Lung (tissue), 12 donors: ENCODE data around the gene HDAC8. TPM values are rescaled to one million over a fixed set of nuclear protein-coding genes. Genes with fewer than 3 reads are reported as not detected.
A peak's percentile ranks its signal among the peaks of the same experiment; 100 is the strongest.

Experiments used
- ATAC-seq: fragments of 200-7000 bp; cut with Tn5 transposase; one replicate; pipeline ENCODE4 v1.9.1; 2020; ENCODE audit warnings: moderate number of reproducible peaks; ENCODE audit not compliant: insufficient read depth, low FRiP score
- DNase-seq, 3 donors: peaks; one replicate each; pipeline ENCODE4 v3.0.0-alpha.2; 2013 to 2017
- H3K27ac ChIP-seq, 2 donors: one replicate each; pipeline ENCODE4 v1.5.1; 2013; ENCODE audit warnings: mild to moderate bottlenecking in 2 of 2, moderate library complexity in 2 of 2, control low read depth in 1 of 2, inconsistent platforms in 1 of 2, low read depth in 1 of 2, low read length in 1 of 2
- H3K27me3 ChIP-seq, 3 donors: one replicate each; pipeline ENCODE4 v1.5.1; 2013; ENCODE audit warnings: low read length in 2 of 3; ENCODE audit not compliant: control insufficient read depth in 3 of 3, insufficient read depth in 3 of 3
- H3K36me3 ChIP-seq, 4 donors: one replicate each; pipeline ENCODE4 v1.5.1; 2013; ENCODE audit warnings: low read length in 4 of 4, mild to moderate bottlenecking in 1 of 4, moderate library complexity in 1 of 4; ENCODE audit not compliant: control insufficient read depth in 4 of 4, insufficient read depth in 4 of 4
- H3K4me1 ChIP-seq, 5 donors: one replicate each; pipeline ENCODE4 v1.5.1; 2013; ENCODE audit warnings: low read length in 5 of 5, mild to moderate bottlenecking in 2 of 5, moderate library complexity in 1 of 5; ENCODE audit not compliant: control insufficient read depth in 5 of 5, insufficient read depth in 5 of 5
- H3K4me3 ChIP-seq: one replicate; pipeline ENCODE4 v1.5.1; 2013; ENCODE audit warnings: mild to moderate bottlenecking, control low read depth, moderate library complexity
- H3K9ac ChIP-seq, 2 donors: one replicate each; pipeline ENCODE4 v1.5.1; 2013; ENCODE audit warnings: low read length in 2 of 2, control low read depth in 1 of 2; ENCODE audit not compliant: insufficient read depth in 1 of 2
- H3K9me3 ChIP-seq, 4 donors: one replicate each; pipeline ENCODE4 v1.5.1; 2013; ENCODE audit warnings: low read length in 3 of 4, mild to moderate bottlenecking in 1 of 4, moderate library complexity in 1 of 4; ENCODE audit not compliant: control insufficient read depth in 4 of 4, insufficient read depth in 3 of 4
- WGBS, 2 donors: extraction: QIAGEN DNeasy Blood & Tissue Kit; methylation state at CpG; one replicate each; pipeline ENCODE4 v1.1.7; 2013; 5-methylcytosine and 5-hydroxymethylcytosine counted together
- polyA plus RNA-seq, 2 donors: library from polyadenylated mRNA; stranded (reverse); fragments of 200-250 nt; gene quantifications; one replicate each; pipeline ENCODE4 v1.2.1, GENCODE V29; 2013
- total RNA-seq, 2 donors: library from RNA; depleted of rRNA in 1 of 2; stranded (reverse); fragments of >200 nt in 1 of 2; gene quantifications; one replicate each; pipeline ENCODE4 v1.2.1, GENCODE V29; 2014 to 2021
- TF ChIP-seq, protein P1 (sequence below): IDR thresholded peaks from 2 replicates; pipeline ENCODE4 v1.5.1; 2012; ENCODE audit warnings: mild to moderate bottlenecking; ENCODE audit errors: control extremely low read depth, extremely low read depth
- donor health status: control.
- donor health status: control.
- donor health status: Bipolar disorder and iron deficiency.
- donor health status: healthy.
- donor health status: DM: yes; HTN: yes; CAD: no.

Gene HDAC8
- total and polyA plus RNA-seq, 4 donors: 17.4 to 60.6 (median 38.5) TPM

DNA sequence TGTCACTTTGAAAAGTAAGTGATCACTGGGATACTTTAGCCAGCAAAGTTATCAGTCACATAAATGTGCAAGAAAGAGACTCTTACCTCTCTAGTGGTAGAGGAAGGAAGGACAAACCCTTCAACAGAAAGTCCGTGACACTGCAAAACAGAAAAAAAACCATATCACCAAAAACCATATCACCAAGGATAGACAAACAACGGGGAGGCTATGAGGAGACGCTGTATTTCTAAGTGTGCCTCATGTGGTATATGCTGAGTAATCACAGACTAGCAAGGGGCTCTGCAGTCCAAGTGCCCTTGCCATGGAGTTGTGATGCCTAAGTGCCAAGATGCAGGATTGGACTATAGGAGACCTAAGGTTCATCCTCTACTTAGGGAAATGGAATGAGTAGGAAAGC, 11.5 kb upstream of the HDAC8 start:
- Histone ChIP-seq H3K9ac (no peak overlapping the region), H3K36me3 (peaks cover 0 to 3% (median 0%) of the 10 kb centered on the region in 4 donors), H3K4me1 (no peaks in the 10 kb centered on the region), H3K9me3 (peaks cover 0 to 8% (median 0%) of the 10 kb centered on the region in 4 donors), H3K27ac (no peak overlapping the region), H3K4me3 (no peak overlapping the region), H3K27me3 (peaks cover 0 to 6% (median 5%) of the 10 kb centered on the region in 3 donors)
- ATAC-seq: no peak
- TF ChIP-seq, protein P1, sequence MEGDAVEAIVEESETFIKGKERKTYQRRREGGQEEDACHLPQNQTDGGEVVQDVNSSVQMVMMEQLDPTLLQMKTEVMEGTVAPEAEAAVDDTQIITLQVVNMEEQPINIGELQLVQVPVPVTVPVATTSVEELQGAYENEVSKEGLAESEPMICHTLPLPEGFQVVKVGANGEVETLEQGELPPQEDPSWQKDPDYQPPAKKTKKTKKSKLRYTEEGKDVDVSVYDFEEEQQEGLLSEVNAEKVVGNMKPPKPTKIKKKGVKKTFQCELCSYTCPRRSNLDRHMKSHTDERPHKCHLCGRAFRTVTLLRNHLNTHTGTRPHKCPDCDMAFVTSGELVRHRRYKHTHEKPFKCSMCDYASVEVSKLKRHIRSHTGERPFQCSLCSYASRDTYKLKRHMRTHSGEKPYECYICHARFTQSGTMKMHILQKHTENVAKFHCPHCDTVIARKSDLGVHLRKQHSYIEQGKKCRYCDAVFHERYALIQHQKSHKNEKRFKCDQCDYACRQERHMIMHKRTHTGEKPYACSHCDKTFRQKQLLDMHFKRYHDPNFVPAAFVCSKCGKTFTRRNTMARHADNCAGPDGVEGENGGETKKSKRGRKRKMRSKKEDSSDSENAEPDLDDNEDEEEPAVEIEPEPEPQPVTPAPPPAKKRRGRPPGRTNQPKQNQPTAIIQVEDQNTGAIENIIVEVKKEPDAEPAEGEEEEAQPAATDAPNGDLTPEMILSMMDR: no peak
- no peak for DNase-seq
- 83 to 98% methylated on average over 3 of the region's 3 CpGs for WGBS, 2 donors

DNA sequence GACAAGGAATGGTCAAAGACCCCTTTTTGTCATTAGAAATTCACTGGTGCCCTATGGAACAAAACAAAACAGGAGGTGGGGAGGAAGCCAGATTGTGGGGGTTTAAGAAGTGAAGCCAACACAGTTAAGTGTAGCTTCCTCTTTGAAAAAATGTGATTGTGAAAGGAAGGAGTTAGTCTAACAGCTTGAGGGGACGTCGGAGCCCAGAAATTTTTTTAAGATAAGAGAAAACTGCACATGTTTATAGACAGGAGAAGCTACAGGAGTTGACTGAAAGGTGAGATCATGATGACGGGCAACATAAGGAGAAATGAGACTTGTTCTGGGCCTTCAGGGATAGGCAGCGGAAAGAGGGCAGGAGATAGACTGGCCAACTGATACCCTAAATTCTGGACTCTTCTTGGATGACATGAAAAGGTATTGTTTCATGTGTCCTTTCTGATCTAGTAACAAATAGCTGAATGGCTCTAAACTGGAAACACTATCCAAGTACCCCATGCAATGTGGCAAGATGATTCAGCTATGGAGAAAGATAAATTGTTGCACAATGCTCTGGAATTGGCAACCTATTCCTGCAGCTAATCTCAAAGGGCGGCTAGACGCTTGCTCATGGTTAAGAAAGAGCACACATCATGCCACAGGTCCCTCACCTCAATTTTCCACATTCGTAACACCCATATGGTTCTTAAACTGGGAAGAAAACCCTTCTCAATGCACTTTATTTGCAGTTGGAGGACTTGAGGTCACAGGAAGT, 3.7 kb upstream of the HDAC8 start:
- 31 to 61% methylated on average over 7 of the region's 7 CpGs for WGBS, 2 donors
- H3K9ac ChIP-seq: no peak overlapping the region
- DNase-seq: no peak
- no peaks in the 10 kb centered on the region for H3K9me3 ChIP-seq
- TF ChIP-seq, protein P1: no peak
- no peak overlapping the region for H3K27ac ChIP-seq
- ATAC-seq: no peak
- H3K36me3 ChIP-seq: peaks cover 0 to 3% (median 0%) of the 10 kb centered on the region in 4 donors
- H3K27me3 ChIP-seq: peaks cover 0 to 15% (median 14%) of the 10 kb centered on the region in 3 donors
- no peak overlapping the region for H3K4me3 ChIP-seq
- peaks cover 0 to 2% (median 0%) of the 10 kb centered on the region in 5 donors for H3K4me1 ChIP-seq

DNA sequence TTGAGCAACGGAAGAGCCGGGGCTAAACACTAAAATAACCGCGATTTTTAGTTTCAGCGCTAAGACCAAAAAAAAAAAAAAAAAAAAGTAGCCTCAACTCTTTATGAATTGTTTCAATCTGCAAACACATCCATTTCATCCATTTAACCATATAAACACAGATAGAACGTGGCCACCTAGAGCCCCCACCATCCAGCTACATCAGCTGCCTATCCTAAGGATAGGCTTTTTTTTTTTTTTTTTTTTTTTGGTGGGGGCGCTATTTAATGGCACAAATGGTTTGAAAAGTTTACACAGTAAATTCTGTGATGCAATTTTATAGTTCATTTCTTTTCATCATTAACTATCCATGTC, 492 bp upstream of the HDAC8 start:
- Histone ChIP-seq H3K4me1 (peaks cover 0 to 2% (median 0%) of the 10 kb centered on the region in 5 donors), H3K9me3 (no peaks in the 10 kb centered on the region), H3K4me3 (no peak overlapping the region), H3K27ac (peak overlapping the region in 1 of 2 donors; percentile 91), H3K36me3 (peaks cover 0 to 5% (median under 1%) of the 10 kb centered on the region in 4 donors), H3K27me3 (peaks cover 0 to 8% (median 8%) of the 10 kb centered on the region in 3 donors), H3K9ac (no peak overlapping the region)
- TF ChIP-seq, protein P1: no peak
- ATAC-seq: no peak
- no peak for DNase-seq
- WGBS, 2 donors: 1 to 22% methylated on average over 7 of the region's 7 CpGs
